ENCODE data around the gene NXPH4.

DNA sequence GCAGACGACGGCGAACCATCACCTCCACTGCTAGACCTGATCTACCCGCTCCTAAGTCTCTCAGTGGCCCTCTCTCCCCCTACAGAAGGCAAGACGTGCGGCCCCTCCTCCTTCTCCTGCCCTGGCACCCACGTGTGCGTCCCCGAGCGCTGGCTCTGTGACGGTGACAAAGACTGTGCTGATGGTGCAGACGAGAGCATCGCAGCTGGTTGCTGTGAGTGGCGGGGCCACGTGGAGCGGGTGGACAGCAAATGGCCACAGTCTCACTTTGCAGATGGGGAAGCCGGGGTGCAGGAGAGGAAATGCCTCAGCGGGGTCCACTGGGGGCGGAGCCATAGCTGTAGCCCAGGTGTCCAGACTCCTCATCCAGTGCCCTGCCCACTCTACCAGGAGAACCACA, 21.4 kb upstream of the NXPH4 start:
- TF ChIP-seq CTCF (IDR thresholded peaks at IDR 0.05) (no peak), POLR2AphosphoS5 (IDR thresholded peaks at IDR 0.05) (no peak), POLR2A (IDR thresholded peaks at IDR 0.05; ENCODE audit: low read depth) (no peak)

All from esophagus muscularis mucosa (tissue), 3 donors.